ENCODE measurements around the gene MERTK.
"Not testable (repeated sequence)": the region's sequence is repeated elsewhere in the genome, so short reads cannot be mapped to it uniquely, and the experiment has no call there.

MERTK gene

GRCh38 chr2:111865124-111865523, 33.3 kb upstream of the MERTK start:
- H2BK120ac ChIP-seq (ENCODE audit: insufficient read depth, low read length, poor library complexity); H3K4ac ChIP-seq (ENCODE audit: low read depth, low read length); H3K18ac ChIP-seq (ENCODE audit: low read length); H2BK5ac ChIP-seq (ENCODE audit: low read depth, low read length, poor library complexity); H3K27ac ChIP-seq (ENCODE audit: low read depth, low read length); H2AK5ac ChIP-seq (ENCODE audit: low read length); H3K23ac ChIP-seq (ENCODE audit: low read length); H4K12ac ChIP-seq (ENCODE audit: low read depth, low read length); H2AFZ ChIP-seq (ENCODE audit: insufficient read depth, low read length, poor library complexity); H4K91ac ChIP-seq (ENCODE audit: low read depth, low read length); H4K8ac ChIP-seq (ENCODE audit: low read depth, low read length); H3K27me3 ChIP-seq (ENCODE audit: insufficient read depth, low read length); H3K4me3 ChIP-seq (ENCODE audit: low read depth, low read length); H3K9ac ChIP-seq (ENCODE audit: low read length); H3K14ac ChIP-seq (ENCODE audit: low read length); H3K4me1 ChIP-seq (ENCODE audit: control insufficient read depth in 1 of 2, insufficient read depth in 2 of 2, low read length in 2 of 2); H3K36me3 ChIP-seq (ENCODE audit: control insufficient read depth in 1 of 2, insufficient read depth in 2 of 2, low read length in 2 of 2); H3K79me2 ChIP-seq (ENCODE audit: control insufficient read depth, insufficient read depth, low read length, poor library complexity); H3K9me3 ChIP-seq (ENCODE audit: insufficient read depth, low read depth, low read length); DNase-seq; H2BK12ac ChIP-seq (ENCODE audit: low read length); H3K79me1 ChIP-seq (ENCODE audit: low read length); H3K4me2 ChIP-seq (ENCODE audit: low read length): not testable (repeated sequence)
- no CpG with 5 or more reads among the region's 3 CpGs for WGBS (ENCODE audit: extremely low coverage, insufficient coverage, insufficient read length)

GRCh38 chr2:111872806-111873205, 25.6 kb upstream of the MERTK start:
- not testable (repeated sequence) for H3K9me3 ChIP-seq (ENCODE audit: insufficient read depth, low read depth, low read length); H3K27me3 ChIP-seq (ENCODE audit: insufficient read depth, low read length); H3K9ac ChIP-seq (ENCODE audit: low read length); H3K4ac ChIP-seq (ENCODE audit: low read depth, low read length); H3K23ac ChIP-seq (ENCODE audit: low read length); H2AFZ ChIP-seq (ENCODE audit: insufficient read depth, low read length, poor library complexity); H3K18ac ChIP-seq (ENCODE audit: low read length); H3K4me2 ChIP-seq (ENCODE audit: low read length); H2AK5ac ChIP-seq (ENCODE audit: low read length); H2BK5ac ChIP-seq (ENCODE audit: low read depth, low read length, poor library complexity); H3K14ac ChIP-seq (ENCODE audit: low read length); H3K79me2 ChIP-seq (ENCODE audit: control insufficient read depth, insufficient read depth, low read length, poor library complexity); H3K4me3 ChIP-seq (ENCODE audit: low read depth, low read length); H2BK12ac ChIP-seq (ENCODE audit: low read length); H3K36me3 ChIP-seq (ENCODE audit: control insufficient read depth in 1 of 2, insufficient read depth in 2 of 2, low read length in 2 of 2); H3K27ac ChIP-seq (ENCODE audit: low read depth, low read length); H3K4me1 ChIP-seq (ENCODE audit: control insufficient read depth in 1 of 2, insufficient read depth in 2 of 2, low read length in 2 of 2); H4K12ac ChIP-seq (ENCODE audit: low read depth, low read length); H2BK120ac ChIP-seq (ENCODE audit: insufficient read depth, low read length, poor library complexity); DNase-seq; H3K79me1 ChIP-seq (ENCODE audit: low read length); H4K8ac ChIP-seq (ENCODE audit: low read depth, low read length); H4K91ac ChIP-seq (ENCODE audit: low read depth, low read length)
- WGBS (ENCODE audit: extremely low coverage, insufficient coverage, insufficient read length), result no CpG with 5 or more reads among the region's 2 CpGs

- Histone ChIP-seq H2BK120ac (ENCODE audit: insufficient read depth, low read length, poor library complexity) (peak within 1 kb of the TSS; percentile 74), H4K12ac (ENCODE audit: low read depth, low read length) (peak within 1 kb of the TSS; percentile 95)
- peak; percentile 84 to 85 for DNase-seq
Measured at GRCh38 chr2:111883661-111884591, 14.5 kb upstream of the MERTK start, which contains the start of gene ANAPC1. ANAPC1 (minus strand) TSS chr2:111884193; CDS start chr2:111880825, 3,368 bp downstream.

GRCh38 chr2:111884592-111884964, 13.8 kb upstream of the MERTK start:
- no peak overlapping the region for H3K23ac ChIP-seq (ENCODE audit: low read length)

More at GRCh38 chr2:111883661-111884591, 14.5 kb upstream of the MERTK start, which contains the start of gene ANAPC1:
- Histone ChIP-seq H3K79me1 (ENCODE audit: low read length) (peaks cover 9% of the 10 kb centered on the region), H3K4me3 (ENCODE audit: low read depth, low read length) (peak within 1 kb of the TSS; percentile 98), H3K36me3 (ENCODE audit: control insufficient read depth in 1 of 2, insufficient read depth in 2 of 2, low read length in 2 of 2) (peaks cover 0 to 1% of the 10 kb centered on the region in 2 experiments), H3K4me2 (ENCODE audit: low read length) (peak within 1 kb of the TSS; percentile 99), H3K23ac (ENCODE audit: low read length) (no peak within 1 kb of the TSS), H3K18ac (ENCODE audit: low read length) (peak within 1 kb of the TSS; percentile 92), H3K4ac (ENCODE audit: low read depth, low read length) (peak within 1 kb of the TSS; percentile 73), H3K9me3 (ENCODE audit: insufficient read depth, low read depth, low read length) (peaks cover 2% of the 10 kb centered on the region), H4K91ac (ENCODE audit: low read depth, low read length) (peak within 1 kb of the TSS; percentile 74), H4K8ac (ENCODE audit: low read depth, low read length) (peak within 1 kb of the TSS; percentile 93), H2AK5ac (ENCODE audit: low read length) (no peak within 1 kb of the TSS), H3K14ac (ENCODE audit: low read length) (peak within 1 kb of the TSS; percentile 90), H2AFZ (ENCODE audit: insufficient read depth, low read length, poor library complexity) (peak within 1 kb of the TSS; percentile 90), H3K27me3 (ENCODE audit: insufficient read depth, low read length) (no peaks in the 10 kb centered on the region), H2BK5ac (ENCODE audit: low read depth, low read length, poor library complexity) (peak within 1 kb of the TSS; percentile 67), H3K79me2 (ENCODE audit: control insufficient read depth, insufficient read depth, low read length, poor library complexity) (peaks cover 7% of the 10 kb centered on the region), H3K4me1 (ENCODE audit: control insufficient read depth in 1 of 2, insufficient read depth in 2 of 2, low read length in 2 of 2) (no peaks in the 10 kb centered on the region), H2BK12ac (ENCODE audit: low read length) (no peak within 1 kb of the TSS), H3K27ac (ENCODE audit: low read depth, low read length) (peak within 1 kb of the TSS; percentile 69), H3K9ac (ENCODE audit: low read length) (peak within 1 kb of the TSS; percentile 93)
- WGBS (ENCODE audit: extremely low coverage, insufficient coverage, insufficient read length), result no CpG with 5 or more reads among the region's 73 CpGs

More at GRCh38 chr2:111884592-111884964, 13.8 kb upstream of the MERTK start:
- peak overlapping the region; percentile 99 for H3K4me2 ChIP-seq (ENCODE audit: low read length)
- H4K8ac ChIP-seq (ENCODE audit: low read depth, low read length), result peak overlapping the region; percentile 93
- H4K91ac ChIP-seq (ENCODE audit: low read depth, low read length), result no peak overlapping the region
- H3K18ac ChIP-seq (ENCODE audit: low read length), result no peak overlapping the region
- DNase-seq, result peak in 1 of 2 donors; percentile 16
- WGBS (ENCODE audit: extremely low coverage, insufficient coverage, insufficient read length), result no CpG with 5 or more reads among the region's 11 CpGs
- no peak overlapping the region for H2AK5ac ChIP-seq (ENCODE audit: low read length)
- peaks cover 2% of the 10 kb centered on the region for H3K9me3 ChIP-seq (ENCODE audit: insufficient read depth, low read depth, low read length)
- H3K27me3 ChIP-seq (ENCODE audit: insufficient read depth, low read length), result no peaks in the 10 kb centered on the region
- H3K79me1 ChIP-seq (ENCODE audit: low read length), result peaks cover 9% of the 10 kb centered on the region
- H3K4ac ChIP-seq (ENCODE audit: low read depth, low read length), result no peak overlapping the region
- H3K79me2 ChIP-seq (ENCODE audit: control insufficient read depth, insufficient read depth, low read length, poor library complexity), result peaks cover 7% of the 10 kb centered on the region
- no peak overlapping the region for H2BK12ac ChIP-seq (ENCODE audit: low read length)
- peak overlapping the region; percentile 98 for H3K4me3 ChIP-seq (ENCODE audit: low read depth, low read length)
- peak overlapping the region; percentile 68 for H2AFZ ChIP-seq (ENCODE audit: insufficient read depth, low read length, poor library complexity)
- peak overlapping the region; percentile 51 for H3K14ac ChIP-seq (ENCODE audit: low read length)
- H2BK5ac ChIP-seq (ENCODE audit: low read depth, low read length, poor library complexity), result no peak overlapping the region
- H3K4me1 ChIP-seq (ENCODE audit: control insufficient read depth in 1 of 2, insufficient read depth in 2 of 2, low read length in 2 of 2), result no peaks in the 10 kb centered on the region
- peak overlapping the region; percentile 93 for H3K9ac ChIP-seq (ENCODE audit: low read length)
- peak overlapping the region; percentile 56 for H4K12ac ChIP-seq (ENCODE audit: low read depth, low read length)
- H2BK120ac ChIP-seq (ENCODE audit: insufficient read depth, low read length, poor library complexity), result no peak overlapping the region
- H3K36me3 ChIP-seq (ENCODE audit: control insufficient read depth in 1 of 2, insufficient read depth in 2 of 2, low read length in 2 of 2), result peaks cover 0 to 1% of the 10 kb centered on the region in 2 experiments
- no peak overlapping the region for H3K27ac ChIP-seq (ENCODE audit: low read depth, low read length)

All from trophoblast cell (in vitro differentiated cells and primary cell).